Mucosa of descending colon (tissue), 3 donors: ENCODE data around the gene RARG. TPM values are rescaled to one million over a fixed set of nuclear protein-coding genes. Genes with fewer than 3 reads are reported as not detected.

Experiments used
- ATAC-seq: fragments of 200-7000 bp; cut with Tn5 transposase; one replicate; pipeline ENCODE4 v1.9.1; 2020; ENCODE audit warnings: mild to moderate bottlenecking, moderate library complexity
- DNase-seq, 3 donors: peaks; one replicate each; pipeline ENCODE4 v3.0.0-alpha.2; 2020
- H3K36me3 ChIP-seq: fragments of 200-600 bp; one replicate; pipeline ENCODE4 v1.8.0; 2021; ENCODE audit warnings: low read depth, mild to moderate bottlenecking
- H3K4me1 ChIP-seq: fragments of 200-600 bp; one replicate; pipeline ENCODE4 v1.8.0; 2021; ENCODE audit warnings: low read depth, mild to moderate bottlenecking
- H3K4me3 ChIP-seq: fragments of 200-600 bp; one replicate; pipeline ENCODE4 v1.8.0; 2021; ENCODE audit warnings: mild to moderate bottlenecking
- H3K9me3 ChIP-seq: fragments of 200-600 bp; one replicate; pipeline ENCODE4 v1.8.0; 2021; ENCODE audit warnings: mild to moderate bottlenecking
- intact Hi-C, 2 donors: fragments of 100-400 bp; cut with DNase I in 1 of 2; cut with micrococcal nuclease in 1 of 2; formaldehyde crosslinking; loops; one replicate each; pipeline versions ENCODE4 v1.11.0 to v1.11.1; 2022; cut with DNase I, micrococcal nuclease
- total RNA-seq, 3 donors: library from RNA; stranded (reverse); fragmentation: NEBNext Ultra II Directional in 2 of 3; extraction: Animal tissue kit (Norgen Biotek cat#: 25700) in 2 of 3; gene quantifications; one replicate each; pipeline versions ENCODE4 v1.2.1 to v1.2.4, GENCODE V29; 2021 to 2023
- TF ChIP-seq, protein P1 (sequence below): fragments of 200-600 bp; IDR thresholded peaks from one replicate; pipeline ENCODE4 v1.8.0; 2022; ENCODE audit warnings: antibody characterized with exemption, mild to moderate bottlenecking
- donor health status: DM: no; HTN: no; CAD: no; lungs with moderate emphysema.
- donor health status: DM: no; HTN: no; CAD: no.
- donor health status: DM: no; HTN: yes; CAD: no.

The RARG gene
- total RNA-seq, 3 donors from 2014 or later = 10.7 to 35.3 (median 16.9) TPM

DNA sequence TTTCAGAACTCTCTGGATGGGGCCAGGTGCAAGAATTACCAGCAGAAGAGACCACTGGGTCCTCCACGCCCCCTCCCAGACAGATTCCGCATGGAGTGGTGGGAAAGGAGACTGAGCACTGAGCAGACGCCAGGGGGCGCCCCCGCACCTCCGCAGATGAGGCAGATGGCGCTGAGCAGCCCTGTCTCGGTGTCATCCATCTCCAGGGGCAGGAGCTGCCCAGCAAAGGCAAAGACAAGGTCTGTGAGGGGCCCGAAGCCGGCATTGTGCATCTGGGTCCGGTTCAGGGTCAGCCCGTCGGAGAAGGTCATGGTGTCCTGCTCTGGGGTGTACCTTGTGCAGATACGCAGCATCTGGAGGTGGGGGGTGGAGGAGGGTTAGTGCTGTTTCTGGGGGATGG is 18.7 kb downstream of the RARG start:
- DNase-seq (peak; percentile 89 to 92 (median 89)), ATAC-seq (peak; percentile 75)
- Histone ChIP-seq H3K9me3 (no peaks in the 10 kb centered on the region), H3K4me1 (peaks cover 29% of the 10 kb centered on the region), H3K36me3 (no peaks in the 10 kb centered on the region), H3K4me3 (no peak overlapping the region)
- intact Hi-C loops = loop anchor here (5.0 kb wide), 2 partner anchors 39 to 74 kb away; a partner anchor contains a TSS
- TF ChIP-seq, protein P1, sequence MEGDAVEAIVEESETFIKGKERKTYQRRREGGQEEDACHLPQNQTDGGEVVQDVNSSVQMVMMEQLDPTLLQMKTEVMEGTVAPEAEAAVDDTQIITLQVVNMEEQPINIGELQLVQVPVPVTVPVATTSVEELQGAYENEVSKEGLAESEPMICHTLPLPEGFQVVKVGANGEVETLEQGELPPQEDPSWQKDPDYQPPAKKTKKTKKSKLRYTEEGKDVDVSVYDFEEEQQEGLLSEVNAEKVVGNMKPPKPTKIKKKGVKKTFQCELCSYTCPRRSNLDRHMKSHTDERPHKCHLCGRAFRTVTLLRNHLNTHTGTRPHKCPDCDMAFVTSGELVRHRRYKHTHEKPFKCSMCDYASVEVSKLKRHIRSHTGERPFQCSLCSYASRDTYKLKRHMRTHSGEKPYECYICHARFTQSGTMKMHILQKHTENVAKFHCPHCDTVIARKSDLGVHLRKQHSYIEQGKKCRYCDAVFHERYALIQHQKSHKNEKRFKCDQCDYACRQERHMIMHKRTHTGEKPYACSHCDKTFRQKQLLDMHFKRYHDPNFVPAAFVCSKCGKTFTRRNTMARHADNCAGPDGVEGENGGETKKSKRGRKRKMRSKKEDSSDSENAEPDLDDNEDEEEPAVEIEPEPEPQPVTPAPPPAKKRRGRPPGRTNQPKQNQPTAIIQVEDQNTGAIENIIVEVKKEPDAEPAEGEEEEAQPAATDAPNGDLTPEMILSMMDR = peak; percentile 90

GRCh38 chr12:53212931-53213330 is 19.1 kb downstream of the RARG start:
- DNase-seq (no peak), ATAC-seq (no peak)
- H3K4me1 ChIP-seq = peaks cover 25% of the 10 kb centered on the region
- TF ChIP-seq, protein P1 = no peak
- H3K36me3 ChIP-seq = no peaks in the 10 kb centered on the region
- intact Hi-C loops = loop anchor here (5.0 kb wide), 2 partner anchors 39 to 74 kb away; a partner anchor contains a TSS
- no peaks in the 10 kb centered on the region for H3K9me3 ChIP-seq
- no peak overlapping the region for H3K4me3 ChIP-seq

DNA sequence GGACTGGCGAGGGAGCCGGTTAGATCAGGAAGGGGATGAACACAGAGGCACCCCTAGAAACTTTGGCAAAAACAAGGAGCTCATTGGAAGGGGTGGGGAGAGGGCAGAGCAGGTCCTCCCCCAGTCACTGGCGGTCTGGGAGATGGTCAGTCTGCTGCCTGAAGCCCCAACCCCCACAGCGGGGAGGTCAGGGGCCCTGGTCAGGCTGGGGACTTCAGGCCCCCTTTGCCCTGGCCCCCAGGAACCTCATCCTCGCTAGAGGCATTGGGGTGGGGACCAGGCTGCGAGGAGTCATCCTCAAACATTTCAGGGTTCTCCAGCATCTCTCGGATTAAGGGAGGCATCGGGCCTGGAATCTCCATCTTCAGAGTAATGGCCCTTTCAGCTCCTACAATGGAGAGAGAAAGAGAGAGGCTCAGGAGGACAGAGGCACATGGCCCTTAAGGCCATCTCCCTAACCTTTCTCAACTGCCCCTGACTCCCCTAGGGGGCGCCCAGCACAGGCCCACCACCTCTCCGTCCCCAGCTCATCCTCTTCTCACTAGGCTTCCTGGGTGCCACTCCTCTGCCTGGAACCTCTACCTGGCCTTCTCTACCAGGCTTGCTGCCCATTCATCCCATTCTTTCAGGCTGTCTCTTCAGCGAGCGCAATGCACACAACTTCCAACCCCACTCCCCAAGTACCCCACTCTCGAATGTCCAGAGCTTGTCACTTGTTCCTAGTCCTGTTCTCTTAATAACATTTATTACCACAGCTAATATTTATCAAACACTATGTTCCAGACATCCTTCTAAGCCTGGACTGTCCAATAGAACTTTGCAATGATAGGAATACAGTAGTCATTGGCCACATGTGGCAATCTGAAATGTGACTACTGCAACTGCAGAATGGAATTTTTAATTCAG is 20.3 kb downstream of the RARG start:
- Histone ChIP-seq H3K4me3 (no peak overlapping the region), H3K36me3 (no peaks in the 10 kb centered on the region), H3K9me3 (no peaks in the 10 kb centered on the region), H3K4me1 (peaks cover 23% of the 10 kb centered on the region)
- intact Hi-C loops = loop anchor here (5.0 kb wide), 2 partner anchors 41 to 76 kb away; a partner anchor contains a TSS
- ATAC-seq (no peak), DNase-seq (no peak)
- TF ChIP-seq, protein P1 = no peak

DNA sequence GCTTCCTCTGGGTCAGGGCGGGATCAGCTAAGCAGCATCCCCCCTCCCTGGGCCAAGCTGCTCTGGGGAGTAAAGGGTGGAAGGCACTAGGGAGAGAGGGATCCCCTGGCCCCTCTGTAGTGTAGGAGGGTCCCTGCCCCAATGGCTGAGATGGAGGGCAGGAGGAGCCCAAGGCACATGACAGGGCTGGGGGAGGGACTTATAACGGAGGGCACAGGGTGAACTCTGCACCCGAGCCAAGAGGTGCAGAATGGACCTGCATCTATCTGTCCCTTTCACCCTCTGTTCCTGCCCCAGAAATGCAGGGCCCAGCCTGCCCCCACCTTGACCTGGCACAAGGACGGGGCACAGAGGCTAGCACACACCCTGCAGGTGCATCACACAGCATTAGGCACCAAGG is 21.2 kb downstream of the RARG start:
- no peak for DNase-seq
- ATAC-seq = no peak
- TF ChIP-seq, protein P1 = no peak
- H3K36me3 ChIP-seq = no peaks in the 10 kb centered on the region
- H3K9me3 ChIP-seq = no peaks in the 10 kb centered on the region
- peaks cover 23% of the 10 kb centered on the region for H3K4me1 ChIP-seq
- H3K4me3 ChIP-seq = no peak overlapping the region
- intact Hi-C loops = loop anchor here (5.0 kb wide), 2 partner anchors 41 to 76 kb away; a partner anchor contains a TSS

- no peaks in the 10 kb centered on the region for H3K9me3 ChIP-seq
- peaks cover 30% of the 10 kb centered on the region for H3K4me1 ChIP-seq
- DNase-seq (no peak), ATAC-seq (peak; percentile 39)
- TF ChIP-seq, protein P1 = no peak
- intact Hi-C loops = no loop called here
- no peaks in the 10 kb centered on the region for H3K36me3 ChIP-seq
- H3K4me3 ChIP-seq = no peak overlapping the region
Observed at GRCh38 chr12:53208877-53209463, 23.0 kb downstream of the RARG start.
